H9 (cell line): Measurements from ENCODE around the gene MAP3K5. TPM values are rescaled to one million over a fixed set of nuclear protein-coding genes. Genes with fewer than 3 reads are reported as not detected.

ENCODE experiments used
- DNase-seq: peaks from one replicate; pipeline ENCODE4 v3.0.0-alpha.2; 2017
- H2AFZ ChIP-seq: one replicate; pipeline ENCODE4 v1.6.1; 2013; ENCODE audit warnings: mild to moderate bottlenecking, low read length, control low read depth, moderate library complexity
- H2AK5ac ChIP-seq: 2 replicates; pipeline ENCODE4 v1.6.1; 2013; ENCODE audit warnings: low read length, control low read depth, mixed read lengths; ENCODE audit not compliant: insufficient read length
- H2BK120ac ChIP-seq: one replicate; pipeline ENCODE4 v1.6.1; 2013; ENCODE audit warnings: low read depth, mild to moderate bottlenecking, low read length, control low read depth, inconsistent platforms; ENCODE audit not compliant: poor library complexity, severe bottlenecking
- H2BK12ac ChIP-seq: 2 replicates; pipeline ENCODE4 v1.6.1; 2013; ENCODE audit warnings: low read length, control low read depth, mixed read lengths, low read depth; ENCODE audit not compliant: insufficient read length
- H2BK15ac ChIP-seq: 2 replicates; pipeline ENCODE4 v1.6.1; 2013; ENCODE audit warnings: low read depth, low read length, control low read depth
- H2BK20ac ChIP-seq: one replicate; pipeline ENCODE4 v1.6.1; 2013; ENCODE audit warnings: low read depth, mild to moderate bottlenecking, low read length, control low read depth, inconsistent platforms; ENCODE audit not compliant: poor library complexity, severe bottlenecking
- H2BK5ac ChIP-seq: 2 replicates; pipeline ENCODE4 v1.6.1; 2013; ENCODE audit warnings: low read length, control low read depth, mixed read lengths; ENCODE audit not compliant: insufficient read length
- H3K14ac ChIP-seq: 2 replicates; pipeline ENCODE4 v1.6.1; 2013; ENCODE audit warnings: low read length, control low read depth; ENCODE audit not compliant: insufficient read depth
- H3K18ac ChIP-seq: 2 replicates; pipeline ENCODE4 v1.6.1; 2013; ENCODE audit warnings: low read depth, mild to moderate bottlenecking, mixed read lengths, low read length, control low read depth; ENCODE audit not compliant: insufficient read length
- H3K23ac ChIP-seq: 2 replicates; pipeline ENCODE4 v1.6.1; 2013; ENCODE audit warnings: low read length, control low read depth, mixed read lengths, low read depth; ENCODE audit not compliant: insufficient read length
- H3K23me2 ChIP-seq: 2 replicates; pipeline ENCODE4 v1.6.1; 2013; ENCODE audit warnings: low read depth, mild to moderate bottlenecking, mixed read lengths, low read length, control low read depth; ENCODE audit not compliant: insufficient read length, poor library complexity, severe bottlenecking
- H3K27ac ChIP-seq: 2 replicates; pipeline ENCODE4 v1.5.1; 2013; ENCODE audit warnings: low read length, control low read depth, mixed read lengths, low read depth; ENCODE audit not compliant: insufficient read length
- H3K27me3 ChIP-seq: 2 replicates; pipeline ENCODE4 v1.6.1; 2013; ENCODE audit warnings: low read length, control low read depth, inconsistent platforms; ENCODE audit not compliant: insufficient read depth
- H3K4ac ChIP-seq: 2 replicates; pipeline ENCODE4 v1.6.1; 2013; ENCODE audit warnings: low read depth, mild to moderate bottlenecking, control low read depth, inconsistent platforms, low read length, moderate library complexity
- H3K4me1 ChIP-seq: 2 replicates; pipeline ENCODE4 v1.6.1; 2013; ENCODE audit warnings: low read length, control low read depth, inconsistent platforms; ENCODE audit not compliant: insufficient read depth
- H3K4me2 ChIP-seq: 2 replicates; pipeline ENCODE4 v1.6.1; 2013; ENCODE audit warnings: low read length, control low read depth, mixed read lengths; ENCODE audit not compliant: insufficient read length, insufficient read depth
- H3K56ac ChIP-seq: 2 replicates; pipeline ENCODE4 v1.6.1; 2013; ENCODE audit warnings: low read depth, mild to moderate bottlenecking, mixed read lengths, low read length, control low read depth; ENCODE audit not compliant: insufficient read length
- H3K79me1 ChIP-seq: 2 replicates; pipeline ENCODE4 v1.6.1; 2013; ENCODE audit warnings: low read depth, mild to moderate bottlenecking, moderate library complexity, low read length, control low read depth, inconsistent platforms; ENCODE audit not compliant: insufficient read depth, poor library complexity, severe bottlenecking
- H3K79me2 ChIP-seq: 2 replicates; pipeline ENCODE4 v1.6.1; 2013; ENCODE audit warnings: low read length, control low read depth, inconsistent platforms; ENCODE audit not compliant: insufficient read depth
- H3K9ac ChIP-seq: 2 replicates; pipeline ENCODE4 v1.6.1; 2013; ENCODE audit warnings: low read length, control low read depth, mixed read lengths; ENCODE audit not compliant: insufficient read length; ENCODE audit errors: extremely low read depth
- H3K9me3 ChIP-seq: one replicate; pipeline ENCODE4 v1.6.1; 2013; ENCODE audit warnings: low read depth, low read length, inconsistent platforms; ENCODE audit not compliant: control insufficient read depth
- H3T11ph ChIP-seq: one replicate; pipeline ENCODE4 v1.6.1; 2013; ENCODE audit warnings: mild to moderate bottlenecking, low read length, control low read depth, inconsistent platforms
- H4K20me1 ChIP-seq: one replicate; pipeline ENCODE4 v1.6.1; 2013; ENCODE audit not compliant: control insufficient read depth, insufficient read length, insufficient read depth
- H4K5ac ChIP-seq: 2 replicates; pipeline ENCODE4 v1.6.1; 2013; ENCODE audit warnings: low read depth, mild to moderate bottlenecking, mixed read lengths, low read length, control low read depth; ENCODE audit not compliant: insufficient read length
- H4K8ac ChIP-seq: replicated peaks from 2 replicates; pipeline ENCODE4 v1.6.1; 2013; ENCODE audit warnings: low read length, control low read depth, mixed read lengths, low read depth; ENCODE audit not compliant: insufficient read length
- H4K91ac ChIP-seq: 2 replicates; pipeline ENCODE4 v1.6.1; 2013; ENCODE audit warnings: low read depth, mild to moderate bottlenecking, moderate library complexity, mixed read lengths, low read length, control low read depth; ENCODE audit not compliant: insufficient read length
- H3K27ac Mint-ChIP-seq, 3 experiments: 2 replicates in 2 of 3; 3 replicates in 1 of 3; pipeline ENCODE4 v1.8.0; 2020 to 2021; ENCODE audit warnings: mixed read lengths in 3 of 3, mild to moderate bottlenecking in 1 of 3, moderate library complexity in 1 of 3
- H3K27me3 Mint-ChIP-seq: 2 replicates; pipeline ENCODE4 v1.8.0; 2021; ENCODE audit warnings: low read depth, mild to moderate bottlenecking, moderate library complexity, mixed read lengths
- H3K36me3 Mint-ChIP-seq, 3 experiments: 2 replicates in 2 of 3; 3 replicates in 1 of 3; pipeline ENCODE4 v1.8.0; 2020 to 2021; ENCODE audit warnings: low read depth in 3 of 3, mixed read lengths in 3 of 3; ENCODE audit not compliant: insufficient read depth in 1 of 3
- H3K4me1 Mint-ChIP-seq, 2 experiments: 2 replicates each; pipeline ENCODE4 v1.8.0; 2020; ENCODE audit warnings: mixed read lengths in 2 of 2
- H3K4me3 Mint-ChIP-seq, 2 experiments: 2 replicates in 1 of 2; 3 replicates in 1 of 2; pipeline ENCODE4 v1.8.0; 2020 to 2021; ENCODE audit warnings: mild to moderate bottlenecking in 2 of 2, mixed read lengths in 2 of 2, moderate library complexity in 1 of 2
- H3K9me3 Mint-ChIP-seq, 2 experiments: 2 replicates in 1 of 2; 3 replicates in 1 of 2; pipeline ENCODE4 v1.8.0; 2020; ENCODE audit warnings: mild to moderate bottlenecking in 2 of 2, mixed read lengths in 2 of 2, moderate library complexity in 1 of 2
- CTCF ChIP-seq: fragments of 200-600 bp; sonication (generic); conservative IDR thresholded peaks from 3 replicates; pipeline ENCODE4 v1.8.0; 2021; ENCODE audit warnings: antibody characterized with exemption, mild to moderate bottlenecking
- WGBS: extraction: QIAGEN DNeasy Blood & Tissue Kit; methylation state at CpG from one replicate; pipeline ENCODE4 v1.1.7; 2013; ENCODE audit warnings: missing lambda C conversion rate, low lambda C conversion rate, mixed read lengths; ENCODE audit not compliant: insufficient read length; ENCODE audit errors: extremely low coverage; 5-methylcytosine and 5-hydroxymethylcytosine counted together
- total RNA-seq: library from RNA; stranded (reverse); gene quantifications from 2 replicates; pipeline ENCODE4 v1.2.1, GENCODE V29; 2021

MAP3K5 gene
- total RNA-seq, 1 experiment from 2014 or later: 1.6 TPM

DNA sequence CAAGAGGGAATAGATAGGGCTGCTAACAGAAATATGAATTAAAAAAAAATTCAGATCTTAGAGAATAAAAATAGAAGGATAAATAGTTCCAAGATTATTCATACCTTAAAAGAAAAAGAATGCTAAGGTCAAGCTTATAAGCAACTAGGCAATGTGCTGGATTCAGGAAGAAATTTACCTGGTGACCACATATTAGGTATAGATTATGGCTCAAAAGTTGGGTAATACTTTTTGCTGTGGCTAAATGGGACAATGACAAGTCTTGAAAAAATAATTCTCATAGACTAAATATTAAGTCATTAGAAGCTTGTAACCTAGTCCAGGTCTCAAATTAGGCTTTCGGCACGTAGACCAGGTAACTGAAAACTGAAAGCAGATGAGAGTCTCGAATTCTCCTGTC, 17.2 kb downstream of the MAP3K5 start:
- no peak overlapping the region for H3K4me3 Mint-ChIP-seq
- H2BK5ac ChIP-seq: no peak overlapping the region
- H4K91ac ChIP-seq: no peak overlapping the region
- no peak overlapping the region for H2AK5ac ChIP-seq
- no peak overlapping the region for H2BK15ac ChIP-seq
- no peaks in the 10 kb centered on the region for H3K9me3 ChIP-seq
- no peak overlapping the region for H4K5ac ChIP-seq
- H3K56ac ChIP-seq: no peak overlapping the region
- no peak overlapping the region for H3K9ac ChIP-seq
- H2BK120ac ChIP-seq: no peak overlapping the region
- no peaks in the 10 kb centered on the region for H3K27me3 ChIP-seq
- H4K20me1 ChIP-seq: no peaks in the 10 kb centered on the region
- H3K27ac ChIP-seq: no peak overlapping the region
- no CpG with 5 or more reads among the region's 3 CpGs for WGBS
- H3K18ac ChIP-seq: no peak overlapping the region
- no peak overlapping the region for H2AFZ ChIP-seq
- no peak overlapping the region for H3T11ph ChIP-seq
- no peak overlapping the region for H4K8ac ChIP-seq
- H3K36me3 Mint-ChIP-seq: no peaks in the 10 kb centered on the region; a peak in 1 of 7 replicates
- H3K79me2 ChIP-seq: no peaks in the 10 kb centered on the region
- no peaks in the 10 kb centered on the region for H3K23me2 ChIP-seq
- no peaks in the 10 kb centered on the region for H3K4me1 ChIP-seq
- no peak for DNase-seq
- no peaks in the 10 kb centered on the region for H3K9me3 Mint-ChIP-seq
- H3K27ac Mint-ChIP-seq: no peak overlapping the region
- no peak overlapping the region for H2BK12ac ChIP-seq
- H3K23ac ChIP-seq: no peak overlapping the region
- no peak overlapping the region for H3K14ac ChIP-seq
- peaks cover 12 to 13% of the 10 kb centered on the region in 2 experiments for H3K4me1 Mint-ChIP-seq
- H3K4me2 ChIP-seq: no peak overlapping the region
- H3K79me1 ChIP-seq: no peaks in the 10 kb centered on the region
- H3K4ac ChIP-seq: no peak overlapping the region
- H2BK20ac ChIP-seq: no peak overlapping the region
- TF ChIP-seq CTCF: no peak
- H3K27me3 Mint-ChIP-seq: no peaks in the 10 kb centered on the region; the same call in 1 of the 2 replicates
